A673 (cell line): ENCODE measurements around the gene GDF11. TPM values are rescaled to one million over a fixed set of nuclear protein-coding genes. Genes with fewer than 3 reads are reported as not detected.

Experiments
- BruUV-seq: library from RNA; stranded (reverse); fragments of 400-500 nt; replicated peaks from 2 replicates; lab custom pipeline; 2021; lab: Mats Ljungman, UMichigan
- CTCF ChIA-PET: fragments of 300-600 bp; sonication (Branson Sonifier 250); formaldehyde crosslinking; loops from one replicate; lab custom pipeline; 2022; ENCODE audit warnings: antibody characterized with exemption; lab: Charles Lee
- POLR2A ChIA-PET: fragments of 300-600 bp; sonication (Branson Sonifier 250); formaldehyde crosslinking; loops from one replicate; lab custom pipeline; 2022; ENCODE audit warnings: antibody characterized with exemption; ENCODE audit not compliant: low non-redundant PET; lab: Charles Lee
- DNase-seq: peaks from one replicate; pipeline ENCODE4 v3.0.0-alpha.2; 2015; ENCODE audit warnings: low spot score
- H3K27ac ChIP-seq: fragments of 200-600 bp; sonication (generic); 2 replicates; pipeline ENCODE4 v1.5.1; 2016; ENCODE audit warnings: mixed run types, low read depth, mild to moderate bottlenecking, mixed read lengths, antibody characterized with exemption, low read length; ENCODE audit not compliant: poor library complexity, severe bottlenecking
- H3K27me3 ChIP-seq: fragments of 200-600 bp; sonication (generic); replicated peaks from 2 replicates; pipeline ENCODE4 v1.6.1; 2017; ENCODE audit warnings: mixed run types, low read depth, mild to moderate bottlenecking, mixed read lengths, antibody characterized with exemption, low read length; ENCODE audit not compliant: insufficient read depth, poor library complexity
- H3K36me3 ChIP-seq: fragments of 200-600 bp; sonication (generic); 2 replicates; pipeline ENCODE4 v1.6.1; 2016; ENCODE audit warnings: mixed run types, mild to moderate bottlenecking, mixed read lengths, antibody characterized with exemption, low read length; ENCODE audit not compliant: insufficient read depth, poor library complexity, severe bottlenecking
- H3K4me1 ChIP-seq: fragments of 200-600 bp; sonication (generic); 2 replicates; pipeline ENCODE4 v1.6.1; 2017; ENCODE audit warnings: mixed run types, mild to moderate bottlenecking, mixed read lengths, antibody characterized with exemption, low read length; ENCODE audit not compliant: insufficient read depth, poor library complexity, severe bottlenecking
- H3K4me3 ChIP-seq: fragments of 200-600 bp; sonication (generic); 2 replicates; pipeline ENCODE4 v1.5.1; 2016; ENCODE audit warnings: low read depth, mixed run types, mild to moderate bottlenecking, mixed read lengths, low read length; ENCODE audit not compliant: poor library complexity, severe bottlenecking
- H3K9me3 ChIP-seq: fragments of 200-600 bp; sonication (generic); 2 replicates; pipeline ENCODE4 v1.6.1; 2016; ENCODE audit warnings: mixed run types, low read depth, mild to moderate bottlenecking, mixed read lengths, antibody characterized with exemption, low read length; ENCODE audit not compliant: poor library complexity, severe bottlenecking
- CTCF ChIP-seq: fragments of 300-800, 200-600 bp; sonication (generic); conservative IDR thresholded peaks from 2 replicates; pipeline ENCODE4 v1.5.1; 2017; ENCODE audit warnings: low read depth, mild to moderate bottlenecking, antibody characterized with exemption, low read length, moderate library complexity, mixed read lengths
- EZH2 ChIP-seq: fragments of 200-600 bp; sonication (generic); IDR thresholded peaks from 2 replicates; pipeline ENCODE4 v1.6.1; 2017; ENCODE audit warnings: borderline replicate concordance, low read depth, mild to moderate bottlenecking, mixed read lengths, antibody characterized with exemption, low read length; ENCODE audit not compliant: poor library complexity, severe bottlenecking
- intact Hi-C: fragments of 100-400 bp; cut with micrococcal nuclease; formaldehyde crosslinking; loops from one replicate; pipeline ENCODE4 v1.10.0; 2022; ENCODE audit not compliant: unreplicated experiment
- total RNA-seq: library from RNA; stranded (reverse); gene quantifications from 2 replicates; pipeline ENCODE4 v1.2.3, GENCODE V29; 2021

GDF11 gene
- total RNA-seq, 1 experiment from 2014 or later, result 38.4 TPM

DNA sequence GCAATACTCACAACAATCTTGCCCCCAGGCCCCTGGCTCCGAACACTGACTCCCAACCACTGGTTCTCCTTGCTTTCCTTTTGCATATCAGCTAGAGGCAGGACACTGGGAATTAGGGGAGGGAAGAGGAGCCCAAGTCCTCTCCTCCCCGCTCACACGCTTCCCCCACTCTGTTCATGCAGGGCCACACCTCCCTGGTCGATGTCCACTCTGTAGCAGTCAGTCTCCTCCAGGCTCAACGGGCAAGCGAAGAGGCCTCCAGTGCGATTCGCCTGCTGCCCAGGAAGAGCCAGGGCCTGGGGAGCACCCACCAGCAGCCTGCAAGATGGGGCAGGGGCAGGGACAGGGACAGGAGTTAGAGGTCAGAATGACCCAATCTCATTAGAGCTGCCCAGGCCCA is 40.1 kb upstream of the GDF11 start:
- H3K9me3 ChIP-seq, result no peaks in the 10 kb centered on the region
- BruUV-seq, result no TSS peak
- TF ChIP-seq CTCF, result no peak
- TF ChIP-seq EZH2, result no peak
- H3K36me3 ChIP-seq, result no peaks in the 10 kb centered on the region
- CTCF ChIA-PET, result no interaction called here
- DNase-seq, result no peak
- peaks cover 9% of the 10 kb centered on the region for H3K4me1 ChIP-seq
- intact Hi-C loops, result no loop called here
- H3K4me3 ChIP-seq, result no peak overlapping the region
- no peak overlapping the region for H3K27ac ChIP-seq
- POLR2A ChIA-PET, result no interaction called here
- no peaks in the 10 kb centered on the region for H3K27me3 ChIP-seq

DNA sequence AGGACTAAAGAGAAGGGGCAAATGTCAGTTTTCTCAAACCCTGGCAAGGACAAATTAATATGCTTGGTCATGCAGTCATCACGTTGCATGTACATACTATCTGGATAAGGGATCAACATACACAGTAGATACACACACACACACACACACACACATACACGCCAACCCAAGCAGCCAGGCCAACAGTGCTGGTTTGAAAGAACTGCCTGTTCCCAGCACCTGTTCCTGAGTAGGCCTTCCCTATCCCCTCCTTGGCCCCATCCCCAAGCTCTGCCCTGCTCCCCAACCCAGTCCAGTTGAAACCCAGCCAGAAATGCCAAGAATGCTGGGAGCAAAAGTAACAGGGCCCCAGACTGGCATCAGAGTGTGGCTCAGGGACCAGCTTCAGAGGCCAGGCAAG is 39.6 kb upstream of the GDF11 start:
- POLR2A ChIA-PET, result no interaction called here
- intact Hi-C loops, result no loop called here
- CTCF ChIA-PET, result interaction anchor here (0.7 kb wide), 1 partner anchor 8 kb away, joined by 3 read pairs; no protein-coding TSS in a partner anchor

DNA sequence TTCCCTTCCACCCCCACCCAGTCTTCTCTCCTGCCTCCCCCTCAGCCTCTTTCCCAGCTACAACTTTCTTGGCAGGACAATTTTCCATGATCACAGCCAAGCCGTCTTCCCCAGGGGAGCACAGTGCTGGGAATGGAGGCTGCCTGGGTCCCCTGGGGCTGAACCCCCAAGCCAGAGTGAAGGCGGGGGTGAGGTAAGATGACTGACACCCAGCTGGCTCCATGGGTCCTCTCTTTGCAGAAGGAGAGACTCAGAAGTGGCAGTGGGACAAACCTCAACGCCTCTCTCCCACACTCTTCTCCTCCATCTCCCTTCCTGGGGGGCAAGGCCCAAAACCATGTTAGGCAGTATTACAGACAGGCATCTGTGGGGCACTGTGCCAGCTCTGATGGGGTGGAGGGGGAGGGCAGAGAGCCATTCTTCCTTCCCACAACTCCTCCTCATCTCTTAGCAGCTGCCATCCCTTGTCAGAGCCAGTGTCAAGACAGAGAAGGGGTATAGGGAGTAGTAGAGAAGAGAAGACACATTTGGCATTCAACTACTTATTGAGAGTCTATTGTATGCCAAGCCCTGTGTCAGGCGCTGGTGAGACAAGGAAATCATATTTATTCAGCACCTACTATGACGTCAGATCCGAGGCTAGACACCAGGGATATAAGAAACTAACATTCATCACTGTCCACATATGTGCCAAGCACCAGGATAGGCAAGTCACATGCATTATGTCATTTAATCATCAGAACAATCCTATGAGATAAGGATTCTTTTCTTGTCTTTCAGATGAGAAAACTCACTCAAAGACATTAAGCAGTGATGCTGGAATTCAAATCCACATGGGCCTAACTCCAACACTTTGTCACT is 38.8 kb upstream of the GDF11 start:
- no peaks in the 10 kb centered on the region for H3K27me3 ChIP-seq
- H3K4me1 ChIP-seq, result peaks cover 14% of the 10 kb centered on the region
- POLR2A ChIA-PET, result no interaction called here
- BruUV-seq, result no TSS peak
- CTCF ChIA-PET, result interaction anchor here (0.7 kb wide), 1 partner anchor 7 kb away, joined by 3 read pairs; no protein-coding TSS in a partner anchor
- no peak overlapping the region for H3K27ac ChIP-seq
- TF ChIP-seq EZH2, result no peak
- no peak for TF ChIP-seq CTCF
- intact Hi-C loops, result no loop called here
- H3K4me3 ChIP-seq, result no peak overlapping the region
- no peaks in the 10 kb centered on the region for H3K9me3 ChIP-seq
- DNase-seq, result no peak
- no peaks in the 10 kb centered on the region for H3K36me3 ChIP-seq

More for the DNA sequence above, 39.6 kb upstream of the GDF11 start:
- DNase-seq, result no peak
- H3K4me3 ChIP-seq, result no peak overlapping the region
- no peaks in the 10 kb centered on the region for H3K27me3 ChIP-seq
- no peaks in the 10 kb centered on the region for H3K9me3 ChIP-seq
- no TSS peak for BruUV-seq
- H3K36me3 ChIP-seq, result no peaks in the 10 kb centered on the region
- TF ChIP-seq CTCF (no peak), EZH2 (no peak)
- H3K27ac ChIP-seq, result no peak overlapping the region
- peaks cover 11% of the 10 kb centered on the region for H3K4me1 ChIP-seq
